ENCODE results near the gene PCDHB13. TPM values are rescaled to one million over a fixed set of nuclear protein-coding genes. Genes with fewer than 3 reads are reported as not detected.
"Not testable (repeated sequence)": the region's sequence is repeated elsewhere in the genome, so short reads cannot be mapped to it uniquely, and the experiment has no call there.

PCDHB13 gene
- total and polyA plus RNA-seq, 2 of the 4 experiments (the other 2 are of a cell fraction), result 0.18 to 0.26 TPM

DNA sequence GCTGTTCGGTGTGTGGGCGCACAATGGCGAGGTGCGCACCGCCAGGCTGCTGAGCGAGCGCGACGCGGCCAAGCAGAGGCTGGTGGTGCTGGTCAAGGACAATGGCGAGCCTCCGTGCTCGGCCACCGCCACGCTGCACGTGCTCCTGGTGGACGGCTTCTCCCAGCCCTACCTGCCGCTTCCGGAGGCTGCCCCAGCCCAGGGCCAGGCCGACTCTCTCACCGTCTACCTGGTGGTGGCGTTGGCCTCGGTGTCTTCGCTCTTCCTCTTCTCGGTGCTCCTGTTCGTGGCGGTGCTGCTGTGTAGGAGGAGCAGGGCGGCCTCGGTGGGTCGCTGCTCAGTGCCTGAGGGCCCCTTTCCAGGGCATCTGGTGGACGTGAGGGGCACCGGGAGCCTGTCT is 33.8 kb upstream of the PCDHB13 start:
- H2BK120ac ChIP-seq (ENCODE audit: low read depth, low read length); POLR2A ChIA-PET (ENCODE audit: unreplicated experiment); H3K36me3 ChIP-seq (ENCODE audit: control insufficient read depth, insufficient read depth, low read length); H3K27me3 ChIP-seq (ENCODE audit: control insufficient read depth, insufficient read depth, low read length); H2BK15ac ChIP-seq (ENCODE audit: low read depth, low read length); in situ Hi-C loops (cut with MboI; ENCODE audit: low sequenced_read_pairs); H3K4me3 ChIP-seq (ENCODE audit: insufficient read depth, low read depth, low read length); H2BK5ac ChIP-seq (ENCODE audit: low read depth, low read length, poor library complexity, severe bottlenecking); H4K5ac ChIP-seq (ENCODE audit: low read depth, low read length); H3K9ac ChIP-seq (ENCODE audit: low read depth, low read length); H4K91ac ChIP-seq (ENCODE audit: insufficient read depth, low read depth, low read length); H3K14ac ChIP-seq (replicated peaks; ENCODE audit: low read depth, low read length); H3K27ac ChIP-seq (ENCODE audit: insufficient read depth, low read length); H3K4me2 ChIP-seq (ENCODE audit: low read depth, low read length); H2AK9ac ChIP-seq (replicated peaks; ENCODE audit: low read depth, low read length, poor library complexity); dilution Hi-C loops (cut with HindIII; ENCODE audit: low sequenced_read_pairs, unreplicated experiment); H3K56ac ChIP-seq (ENCODE audit: extremely low read depth, insufficient read depth, low read length); H3K4me1 ChIP-seq (ENCODE audit: control insufficient read depth, insufficient read depth, low read length); CTCF ChIA-PET; H3K18ac ChIP-seq (ENCODE audit: low read depth, low read length); H3K23ac ChIP-seq (ENCODE audit: low read depth, low read length); intact Hi-C loops (cut with micrococcal nuclease); H4K20me1 ChIP-seq (ENCODE audit: insufficient read depth, low read length); DNase-seq; H4K8ac ChIP-seq (ENCODE audit: low read depth in 2 of 2, low read length in 2 of 2); H2AFZ ChIP-seq (replicated peaks; ENCODE audit: low read length, poor library complexity); H3K79me1 ChIP-seq (ENCODE audit: low read depth in 1 of 2, low read length in 2 of 2); H2AK5ac ChIP-seq (ENCODE audit: low read depth, low read length); H3K4ac ChIP-seq (ENCODE audit: low read depth, low read length); H3K9me1 ChIP-seq (ENCODE audit: insufficient read depth, low read length); ATAC-seq (ENCODE audit: low read depth); H2BK20ac ChIP-seq (ENCODE audit: low read depth, low read length); BruUV-seq (replicated peaks): not testable (repeated sequence)
- H3K9me3 ChIP-seq (ENCODE audit: control insufficient read depth, insufficient read depth, low read length), result peaks cover 23% of the 10 kb centered on the region; the same call in 1 of the 2 replicates
- no CpG with 5 or more reads among the region's 32 CpGs for WGBS, 2 experiments (ENCODE audit: extremely low coverage in 2 of 2, insufficient read length in 1 of 2)
